SJSA1 (cell line): ENCODE measurements around the gene THAP7. TPM values are rescaled to one million over a fixed set of nuclear protein-coding genes. Genes with fewer than 3 reads are reported as not detected.
"Not testable (repeated sequence)": the region's sequence is repeated elsewhere in the genome, so short reads cannot be mapped to it uniquely, and the experiment has no call there.

Experiments
- DNase-seq, 2 experiments: peaks; one replicate each; pipeline ENCODE4 v3.0.0-alpha.2; 2015 to 2020; ENCODE audit warnings: low spot score in 2 of 2, low read depth in 1 of 2
- H3K27ac ChIP-seq: fragments of 250-450 bp; sonication (Bioruptor Pico); 2 replicates; pipeline ENCODE4 v1.5.1; 2020; ENCODE audit warnings: mild to moderate bottlenecking, moderate library complexity
- H3K27me3 ChIP-seq: fragments of 250-450 bp; sonication (Bioruptor Pico); replicated peaks from 2 replicates; pipeline ENCODE4 v1.5.1; 2020; ENCODE audit warnings: mild to moderate bottlenecking, moderate library complexity
- H3K36me3 ChIP-seq: fragments of 250-450 bp; sonication (Bioruptor Pico); 2 replicates; pipeline ENCODE4 v1.5.1; 2020; ENCODE audit warnings: mild to moderate bottlenecking
- H3K4me1 ChIP-seq: fragments of 250-450 bp; sonication (Bioruptor Pico); replicated peaks from 2 replicates; pipeline ENCODE4 v1.6.1; 2021; ENCODE audit warnings: mild to moderate bottlenecking
- H3K4me3 ChIP-seq: fragments of 250-450 bp; sonication (Bioruptor Pico); 2 replicates; pipeline ENCODE4 v1.5.1; 2020; ENCODE audit warnings: mild to moderate bottlenecking
- H3K9me3 ChIP-seq: fragments of 250-450 bp; sonication (Bioruptor Pico); replicated peaks from 2 replicates; pipeline ENCODE4 v1.5.1; 2020; ENCODE audit warnings: mild to moderate bottlenecking
- total RNA-seq: library from RNA; depleted of rRNA; stranded (reverse); fragments of >200 nt; shearing (Covaris generic); gene quantifications from 2 replicates; pipeline ENCODE4 v1.2.3, GENCODE V29; 2014

The THAP7 gene
- total RNA-seq, 1 experiment from 2014 or later, result 51.1 TPM

DNA sequence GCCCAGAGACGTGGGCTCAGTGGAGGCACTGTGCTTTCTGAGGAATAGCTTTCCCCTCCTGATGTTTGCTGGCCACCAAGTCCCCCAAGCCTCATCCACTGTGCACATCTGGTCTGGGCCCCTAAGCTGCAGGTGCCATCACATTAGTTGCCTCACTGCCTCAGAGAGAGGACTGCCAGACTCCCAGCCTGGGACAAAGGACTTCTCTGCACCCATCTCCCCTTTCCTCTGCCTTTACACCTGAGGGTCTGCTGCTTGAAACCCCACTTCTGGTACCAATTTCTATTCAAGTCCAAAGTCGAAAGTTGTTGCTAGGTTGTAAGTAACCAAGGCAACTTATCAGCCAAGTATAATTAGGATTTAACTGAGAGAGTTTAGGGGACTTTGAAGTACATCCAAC, 23.5 kb downstream of the THAP7 start:
- H3K27ac ChIP-seq, result no peak overlapping the region
- H3K4me1 ChIP-seq, result peaks cover 24% of the 10 kb centered on the region
- peaks cover 10% of the 10 kb centered on the region; the same call in 1 of the 2 replicates for H3K9me3 ChIP-seq
- DNase-seq, result no peak
- peaks cover 8% of the 10 kb centered on the region for H3K36me3 ChIP-seq
- no peak overlapping the region for H3K4me3 ChIP-seq
- H3K27me3 ChIP-seq, result no peaks in the 10 kb centered on the region

DNA sequence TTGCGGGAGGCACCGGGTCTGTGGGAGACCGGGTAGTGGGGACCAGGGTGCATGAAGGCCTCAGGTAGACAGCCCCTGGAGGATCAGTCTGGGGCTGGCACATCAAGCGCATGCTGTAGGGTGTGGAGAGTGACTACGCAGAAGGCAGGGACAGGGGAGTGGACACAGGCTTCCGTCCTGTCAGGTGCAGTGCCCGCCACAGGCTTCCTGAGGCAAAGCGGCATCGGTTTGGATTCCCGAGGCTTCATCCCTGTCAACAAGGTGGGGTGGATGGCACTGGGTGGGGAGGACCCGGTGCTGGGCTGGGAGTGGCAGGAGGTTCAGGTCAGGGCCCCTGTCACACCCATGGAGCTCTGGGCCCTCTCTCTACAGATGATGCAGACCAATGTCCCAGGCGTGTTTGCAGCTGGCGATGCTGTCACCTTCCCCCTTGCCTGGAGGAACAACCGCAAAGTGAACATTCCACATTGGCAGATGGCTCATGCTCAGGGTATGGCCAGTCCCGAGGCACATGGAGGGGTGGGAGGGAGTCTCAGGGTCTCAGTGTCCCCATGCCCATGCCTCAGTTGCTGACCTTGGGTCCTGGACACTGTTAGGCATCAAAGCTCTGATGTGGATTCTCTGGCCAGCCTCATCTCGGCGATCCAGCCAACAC, 24.3 kb downstream of the THAP7 start:
- peaks cover 8% of the 10 kb centered on the region for H3K36me3 ChIP-seq
- H3K27me3 ChIP-seq, result no peaks in the 10 kb centered on the region
- H3K4me1 ChIP-seq, result peaks cover 20% of the 10 kb centered on the region
- H3K4me3 ChIP-seq, result no peak overlapping the region
- H3K27ac ChIP-seq, result no peak overlapping the region
- H3K9me3 ChIP-seq, result peaks cover 10% of the 10 kb centered on the region; the same call in 1 of the 2 replicates
- no peak for DNase-seq

DNA sequence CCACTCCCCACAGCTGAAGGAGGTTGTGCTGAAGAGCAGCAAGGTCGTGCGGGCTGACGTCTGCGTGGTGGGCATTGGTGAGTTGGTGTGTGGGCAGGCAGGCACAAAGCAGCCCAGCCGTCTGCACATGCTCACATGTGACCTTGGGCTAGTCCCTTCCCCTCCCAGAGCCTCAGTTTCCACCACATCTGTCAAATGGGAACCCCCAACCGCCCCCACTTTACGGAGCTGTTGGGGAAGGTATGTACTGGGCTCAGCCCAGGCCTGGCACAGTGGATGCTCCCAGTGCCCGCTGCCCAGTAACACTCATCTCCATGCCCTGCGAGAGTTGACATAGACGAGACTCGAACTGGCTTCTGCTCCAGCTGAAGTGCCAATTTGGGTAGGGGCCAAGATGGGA, 24.9 kb downstream of the THAP7 start:
- Histone ChIP-seq H3K27me3 (no peaks in the 10 kb centered on the region), H3K36me3 (peaks cover 3% of the 10 kb centered on the region)
- DNase-seq, result no peak

DNA sequence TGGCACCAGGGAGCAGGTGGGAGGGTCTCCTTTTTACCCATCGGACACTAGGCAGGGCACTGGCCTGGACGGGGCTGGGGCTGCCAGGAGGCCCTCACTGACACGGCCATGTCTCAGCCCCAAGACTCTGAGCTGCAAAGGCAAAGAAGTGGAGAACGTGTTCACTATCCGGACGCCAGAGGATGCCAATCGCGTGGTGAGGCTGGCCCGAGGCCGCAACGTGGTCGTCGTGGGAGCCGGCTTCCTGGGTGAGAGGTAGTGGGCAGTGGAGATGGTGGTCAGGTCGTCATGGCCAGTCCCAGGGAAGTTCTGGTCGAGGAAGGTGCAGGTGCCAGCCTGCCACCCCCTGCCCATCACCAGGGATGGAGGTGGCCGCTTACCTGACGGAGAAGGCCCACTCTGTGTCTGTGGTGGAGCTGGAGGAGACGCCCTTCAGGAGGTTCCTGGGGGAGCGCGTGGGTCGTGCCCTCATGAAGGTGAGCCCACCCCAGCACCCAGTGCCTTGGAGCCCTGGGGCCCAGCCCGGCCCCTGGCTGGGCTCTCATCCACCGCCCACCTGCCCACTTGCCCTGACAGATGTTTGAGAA, 25.5 kb downstream of the THAP7 start:
- no peaks in the 10 kb centered on the region for H3K36me3 ChIP-seq
- H3K27me3 ChIP-seq, result no peaks in the 10 kb centered on the region
- DNase-seq, result no peak
- no peak overlapping the region for H3K27ac ChIP-seq
- H3K9me3 ChIP-seq, result peaks cover 7% of the 10 kb centered on the region; the same call in 1 of the 2 replicates
- no peak overlapping the region for H3K4me3 ChIP-seq
- peaks cover 17% of the 10 kb centered on the region for H3K4me1 ChIP-seq

More for the DNA sequence above, 24.9 kb downstream of the THAP7 start:
- H3K4me1 ChIP-seq, result peaks cover 20% of the 10 kb centered on the region
- H3K27ac ChIP-seq, result no peak overlapping the region
- no peak overlapping the region for H3K4me3 ChIP-seq
- peaks cover 8% of the 10 kb centered on the region; the same call in 1 of the 2 replicates for H3K9me3 ChIP-seq

DNA sequence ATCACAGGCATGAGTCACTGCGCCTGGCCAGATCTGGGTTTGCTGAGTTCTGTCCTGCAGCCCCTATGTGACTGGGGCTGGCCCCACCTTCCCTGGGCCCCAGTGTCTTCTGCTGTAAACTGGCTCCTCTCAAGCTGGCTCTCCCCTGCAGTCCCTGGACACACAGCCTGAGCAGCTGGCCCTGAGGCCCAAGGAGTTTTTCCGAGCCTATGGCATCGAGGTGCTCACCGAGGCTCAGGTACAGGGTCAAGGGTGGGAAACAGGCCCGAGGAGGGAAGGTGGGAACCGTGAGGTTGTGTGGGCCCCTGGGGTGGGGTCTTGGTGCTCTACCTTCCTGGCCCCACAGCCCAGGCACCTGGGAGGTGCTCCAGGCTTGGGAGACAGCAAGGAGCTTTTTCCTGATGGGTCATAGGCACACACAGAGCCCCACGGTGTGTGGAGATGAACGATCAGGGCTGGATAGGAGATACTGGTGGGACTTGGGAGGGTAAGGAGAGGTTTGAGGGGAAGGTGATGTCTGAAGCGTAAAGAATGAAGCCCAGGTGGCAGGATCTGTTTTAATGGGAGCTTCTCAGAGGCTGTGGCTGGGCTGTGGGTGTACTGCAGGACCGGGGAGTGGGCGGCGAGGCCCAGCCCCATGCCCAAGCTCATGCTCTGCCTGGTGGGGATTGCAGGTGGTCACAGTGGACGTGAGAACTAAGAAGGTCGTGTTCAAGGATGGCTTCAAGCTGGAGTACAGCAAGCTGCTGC, 26.2 kb downstream of the THAP7 start:
- H3K27ac ChIP-seq, result no peak overlapping the region
- H3K4me1 ChIP-seq, result peaks cover 13% of the 10 kb centered on the region
- no peaks in the 10 kb centered on the region for H3K27me3 ChIP-seq
- H3K9me3 ChIP-seq, result peaks cover 7% of the 10 kb centered on the region; the same call in 1 of the 2 replicates
- DNase-seq, result no peak
- H3K4me3 ChIP-seq, result no peak overlapping the region
- H3K36me3 ChIP-seq, result no peaks in the 10 kb centered on the region

DNA sequence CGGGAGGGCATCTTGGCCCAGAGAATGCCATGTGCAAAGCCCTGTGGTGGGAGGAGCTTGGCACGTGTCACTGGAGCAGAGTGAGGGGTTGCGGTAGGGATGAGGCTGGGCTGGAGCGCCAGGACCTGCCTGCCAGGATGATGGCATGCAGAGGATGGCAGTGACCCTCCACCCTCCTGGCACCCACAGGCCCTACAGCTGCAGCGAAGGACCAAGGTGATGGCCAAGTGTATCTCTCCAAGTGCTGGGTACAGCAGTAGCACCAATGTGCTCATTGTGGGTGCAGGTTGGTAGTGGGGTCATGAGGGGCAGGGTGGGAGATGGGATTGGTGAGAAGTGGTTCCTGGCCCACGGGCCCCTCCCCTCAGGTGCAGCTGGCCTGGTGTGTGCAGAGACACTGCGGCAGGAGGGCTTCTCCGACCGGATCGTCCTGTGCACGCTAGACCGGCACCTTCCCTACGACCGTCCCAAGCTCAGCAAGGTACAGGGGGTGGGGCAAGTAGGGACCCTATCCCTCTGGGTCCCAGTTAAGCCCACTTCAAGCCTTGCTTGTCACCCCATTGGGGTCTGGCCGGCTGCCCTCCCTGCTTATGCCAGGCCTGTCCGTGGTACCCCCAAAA, 27.5 kb downstream of the THAP7 start:
- DNase-seq, result no peak
- Histone ChIP-seq H3K36me3 (no peaks in the 10 kb centered on the region), H3K4me3 (no peak overlapping the region), H3K4me1 (peaks cover 13% of the 10 kb centered on the region), H3K27ac (no peak overlapping the region), H3K9me3 (peaks cover 7% of the 10 kb centered on the region; the same call in 1 of the 2 replicates), H3K27me3 (no peaks in the 10 kb centered on the region)

DNA sequence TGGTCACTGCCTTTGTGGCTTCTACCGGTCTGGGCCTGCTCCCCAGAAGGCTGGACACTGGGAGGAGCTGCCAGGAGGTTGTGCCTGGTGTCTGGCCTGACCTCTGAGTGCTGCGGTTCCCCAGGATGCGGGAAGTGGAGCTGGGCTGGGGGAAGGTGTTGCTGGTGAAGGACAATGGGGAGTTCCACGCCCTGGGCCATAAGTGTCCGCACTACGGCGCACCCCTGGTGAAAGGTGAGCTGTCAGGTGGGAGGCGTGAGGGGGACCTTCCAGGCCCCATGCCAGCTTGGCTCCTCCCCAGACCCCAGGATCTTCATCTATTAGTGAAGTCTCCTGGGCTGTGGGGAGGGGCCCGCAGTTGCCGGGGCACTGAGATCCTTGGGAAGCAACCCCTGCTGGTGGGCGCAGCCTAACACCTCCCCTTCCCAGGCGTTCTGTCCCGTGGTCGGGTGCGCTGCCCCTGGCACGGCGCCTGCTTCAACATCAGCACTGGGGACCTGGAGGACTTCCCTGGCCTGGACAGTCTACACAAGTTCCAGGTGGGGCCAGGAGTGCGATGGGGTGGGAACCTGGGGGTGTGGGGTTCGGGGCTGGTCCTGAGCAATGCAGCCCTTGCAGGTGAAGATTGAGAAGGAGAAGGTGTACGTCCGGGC, 28.2 kb downstream of the THAP7 start:
- Histone ChIP-seq H3K36me3 (no peaks in the 10 kb centered on the region), H3K27me3 (no peaks in the 10 kb centered on the region), H3K4me3 (no peak overlapping the region), H3K9me3 (peaks cover 3% of the 10 kb centered on the region; the same call in 1 of the 2 replicates), H3K27ac (no peak overlapping the region), H3K4me1 (peaks cover 13% of the 10 kb centered on the region)
- DNase-seq, result no peak

DNA sequence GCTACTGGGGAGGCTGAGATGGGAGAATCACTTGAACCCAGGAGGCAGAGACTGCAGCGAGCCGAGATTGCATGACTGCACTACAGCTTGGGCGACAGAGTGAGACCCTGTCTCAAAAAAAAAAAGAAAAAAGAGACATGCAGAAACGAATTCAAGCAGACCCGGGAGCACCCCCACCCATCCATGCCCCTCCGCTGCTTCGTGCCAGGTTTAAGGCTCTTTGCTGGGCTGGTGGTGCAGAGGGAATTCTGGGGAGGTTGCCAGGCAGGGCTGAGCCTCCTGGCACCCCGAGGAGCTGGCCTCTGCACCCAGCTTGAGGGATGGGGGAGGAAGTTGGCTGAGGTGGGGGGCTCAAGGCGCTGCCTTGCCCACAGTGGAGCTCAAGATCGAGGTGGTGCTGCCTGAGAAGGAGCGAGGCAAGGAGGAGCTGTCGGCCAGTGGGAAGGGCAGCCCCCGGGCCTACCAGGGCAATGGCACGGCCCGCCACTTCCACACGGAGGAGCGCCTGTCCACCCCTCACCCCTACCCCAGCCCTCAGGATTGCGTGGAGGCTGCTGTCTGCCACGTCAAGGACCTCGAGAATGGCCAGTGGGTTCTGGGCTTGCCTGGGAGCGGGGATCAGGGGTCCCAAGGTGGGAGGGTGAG, 28.9 kb downstream of the THAP7 start:
- H3K36me3 ChIP-seq, result no peaks in the 10 kb centered on the region
- H3K27me3 ChIP-seq, result no peaks in the 10 kb centered on the region
- no peaks in the 10 kb centered on the region for H3K9me3 ChIP-seq
- H3K4me3 ChIP-seq, result no peak overlapping the region
- DNase-seq, result no peak
- peaks cover 13% of the 10 kb centered on the region for H3K4me1 ChIP-seq
- no peak overlapping the region for H3K27ac ChIP-seq

DNA sequence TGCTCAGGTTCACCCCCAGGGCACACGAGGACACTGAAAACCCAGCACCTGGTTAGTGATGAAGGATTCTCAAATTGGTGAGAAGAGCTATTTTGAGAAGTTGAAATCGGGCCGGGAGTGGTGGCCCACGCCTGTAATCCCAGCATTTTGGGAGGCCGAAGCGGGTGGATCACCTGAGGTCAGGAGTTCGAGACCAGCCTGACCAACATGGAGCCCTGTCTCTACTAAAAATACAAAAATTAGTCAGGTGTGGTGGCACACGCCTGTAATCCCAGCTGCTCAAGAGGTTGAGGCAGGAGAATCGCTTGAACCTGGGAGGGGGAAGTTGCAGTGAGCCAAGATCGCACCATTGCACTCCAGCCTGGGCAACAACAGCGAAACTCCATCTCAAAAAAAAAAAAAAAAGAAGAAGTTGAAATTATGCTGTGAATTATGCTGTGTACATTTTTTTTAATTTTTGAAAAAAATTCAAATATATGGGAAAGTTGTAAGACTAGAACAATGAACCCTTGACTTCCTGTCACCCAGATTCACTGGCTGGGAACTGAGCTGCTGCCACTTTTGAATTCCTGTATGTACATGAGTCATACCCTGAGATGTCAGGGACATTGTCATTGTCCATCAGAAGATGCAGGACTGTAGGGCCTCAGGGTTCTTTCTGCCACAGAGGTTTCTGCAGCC, 29.8 kb downstream of the THAP7 start:
- DNase-seq, result peak in 1 of 2 experiments; percentile 48

DNA sequence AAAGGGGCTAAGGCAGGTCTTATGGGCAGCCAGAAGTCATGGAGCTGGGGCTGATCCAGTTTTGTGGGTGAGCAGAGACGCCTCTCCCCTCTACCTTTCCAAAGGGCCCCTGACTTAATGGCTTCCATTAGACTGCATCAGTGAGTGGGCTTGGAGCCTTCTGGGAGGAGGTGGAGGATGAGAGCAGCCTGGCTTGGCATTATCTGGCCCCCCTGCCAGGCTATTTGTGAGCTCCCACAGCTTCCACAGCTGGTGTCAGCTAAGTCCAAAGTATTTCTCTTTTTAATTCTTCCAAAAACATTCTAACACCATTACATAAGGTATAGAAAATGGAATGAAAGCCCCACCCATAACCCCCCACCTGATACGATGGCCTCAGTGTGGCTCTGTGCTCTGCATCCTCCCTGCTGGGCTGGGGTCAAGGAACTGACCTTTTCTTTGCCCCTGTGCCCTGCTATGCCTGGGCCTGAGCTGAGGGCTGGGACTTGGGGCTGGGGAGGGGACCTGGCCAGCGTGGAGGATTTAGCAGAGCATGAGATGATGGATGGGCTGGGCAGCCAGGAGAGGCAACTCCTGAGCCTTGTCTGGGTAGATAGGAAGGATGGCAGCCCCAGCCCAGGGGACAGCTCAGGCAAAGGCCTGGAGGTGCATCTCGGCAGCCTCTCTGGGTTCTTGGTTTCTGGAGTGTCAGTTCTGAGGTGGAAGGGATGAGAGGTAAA, 30.8 kb downstream of the THAP7 start:
- peaks cover 13% of the 10 kb centered on the region for H3K4me1 ChIP-seq
- no peak for DNase-seq
- no peak overlapping the region for H3K27ac ChIP-seq
- H3K27me3 ChIP-seq, result no peaks in the 10 kb centered on the region
- no peak overlapping the region for H3K4me3 ChIP-seq
- no peaks in the 10 kb centered on the region for H3K9me3 ChIP-seq
- no peaks in the 10 kb centered on the region for H3K36me3 ChIP-seq

More for the DNA sequence above, 29.8 kb downstream of the THAP7 start:
- peaks cover 13% of the 10 kb centered on the region for H3K4me1 ChIP-seq
- not testable (repeated sequence) for H3K9me3 ChIP-seq, H3K27me3 ChIP-seq, H3K36me3 ChIP-seq, H3K4me3 ChIP-seq
- H3K27ac ChIP-seq, result peak overlapping the region; percentile 28; the same call in 1 of the 2 replicates

DNA sequence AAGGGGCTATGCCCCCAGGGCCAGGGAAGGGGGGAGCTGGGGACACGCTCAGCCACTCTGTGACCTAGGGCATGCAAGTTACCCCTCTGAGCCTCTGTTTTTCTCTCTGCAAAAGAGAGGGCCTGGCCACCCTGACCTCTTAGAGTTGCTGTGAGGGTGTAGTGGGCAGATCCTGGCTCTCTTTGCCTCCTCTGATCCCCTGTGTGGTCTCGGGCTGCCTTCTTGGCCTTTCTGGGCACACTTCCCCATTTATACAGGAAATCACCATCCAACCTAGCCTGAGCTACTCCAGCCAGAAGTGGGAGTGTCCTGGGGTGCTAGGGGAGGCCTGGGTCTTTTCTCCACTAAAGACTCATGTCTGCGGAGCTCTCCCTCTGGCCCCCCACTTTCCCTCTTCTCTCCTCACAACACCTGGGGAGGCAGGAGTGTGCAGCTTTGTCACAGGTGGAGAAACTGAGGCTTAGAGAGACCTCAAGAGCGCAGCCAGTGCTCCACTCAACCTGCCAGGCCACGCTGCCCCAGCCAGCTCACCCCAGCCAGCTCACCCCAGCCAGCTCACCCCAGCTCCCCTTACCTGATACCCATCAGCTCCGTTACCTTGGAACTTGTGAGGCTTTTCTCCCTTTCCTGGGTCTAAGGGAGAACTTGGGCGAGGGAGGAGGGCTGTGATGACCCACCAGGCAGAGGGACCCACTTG, 33.5 kb downstream of the THAP7 start:
- Histone ChIP-seq H3K27me3 (peaks cover 15% of the 10 kb centered on the region), H3K27ac (no peak overlapping the region), H3K4me3 (no peak overlapping the region), H3K4me1 (peaks cover 13% of the 10 kb centered on the region), H3K36me3 (no peaks in the 10 kb centered on the region), H3K9me3 (no peaks in the 10 kb centered on the region)
- no peak for DNase-seq
